IMR-90 (cell line): Measurements from ENCODE around the gene PPP1R16B. TPM values are rescaled to one million over a fixed set of nuclear protein-coding genes. Genes with fewer than 3 reads are reported as not detected.

Experiments used
- ATAC-seq: fragments of 200-7000 bp; cut with Tn5 transposase; 2 replicates; pipeline ENCODE4 v1.9.1; 2020; ENCODE audit warnings: low read depth, mild to moderate bottlenecking, moderate library complexity
- BruUV-seq: library from RNA; stranded (reverse); fragments of 400-500 nt; replicated peaks from 2 replicates; lab custom pipeline; 2021; lab: Mats Ljungman, UMichigan
- CTCF ChIA-PET: fragments of 300-600 bp; formaldehyde crosslinking; extraction: SDS; loops from one replicate; lab custom pipeline; 2021; ENCODE audit warnings: antibody characterized with exemption; lab: Yijun Ruan, JAX
- POLR2A ChIA-PET: fragments of 300-600 bp; sonication (Branson Sonifier 250); formaldehyde crosslinking; loops from one replicate; lab custom pipeline; 2022; ENCODE audit warnings: antibody characterized with exemption; ENCODE audit not compliant: unreplicated experiment; lab: Charles Lee
- DNase-seq: peaks from one replicate; pipeline ENCODE4 v3.0.0; 2013
- H2AFZ ChIP-seq: replicated peaks from 2 replicates; pipeline ENCODE3; 2013; ENCODE audit warnings: low read length, mild to moderate bottlenecking; ENCODE audit not compliant: poor library complexity
- H2AK5ac ChIP-seq: 2 replicates; pipeline ENCODE4 v1.6.1; 2013; ENCODE audit warnings: low read depth, low read length, inconsistent platforms
- H2AK9ac ChIP-seq: replicated peaks from 2 replicates; pipeline ENCODE3; 2013; ENCODE audit warnings: mild to moderate bottlenecking, low read depth, low read length, moderate library complexity; ENCODE audit not compliant: poor library complexity
- H2BK120ac ChIP-seq: 2 replicates; pipeline ENCODE4 v1.6.1; 2013; ENCODE audit warnings: low read depth, low read length, inconsistent platforms
- H2BK15ac ChIP-seq: 3 replicates; pipeline ENCODE4 v1.6.1; 2013; ENCODE audit warnings: low read depth, low read length, inconsistent platforms
- H2BK20ac ChIP-seq: 2 replicates; pipeline ENCODE4 v1.6.1; 2013; ENCODE audit warnings: low read depth, mild to moderate bottlenecking, inconsistent platforms, low read length, moderate library complexity
- H2BK5ac ChIP-seq: 2 replicates; pipeline ENCODE4 v1.6.1; 2013; ENCODE audit warnings: mild to moderate bottlenecking, low read depth, low read length, inconsistent platforms; ENCODE audit not compliant: poor library complexity, severe bottlenecking
- H3K14ac ChIP-seq: replicated peaks from 2 replicates; pipeline ENCODE4 v1.6.1; 2013; ENCODE audit warnings: low read depth, low read length, inconsistent platforms
- H3K18ac ChIP-seq: 2 replicates; pipeline ENCODE4 v1.6.1; 2013; ENCODE audit warnings: low read depth, low read length, control low read depth
- H3K23ac ChIP-seq: 2 replicates; pipeline ENCODE4 v1.6.1; 2013; ENCODE audit warnings: low read depth, low read length, inconsistent platforms
- H3K27ac ChIP-seq: 2 replicates; pipeline ENCODE4 v1.5.1; 2013; ENCODE audit warnings: mild to moderate bottlenecking, control low read depth, low read length; ENCODE audit not compliant: insufficient read depth
- H3K27me3 ChIP-seq: 2 replicates; pipeline ENCODE4 v1.6.1; 2013; ENCODE audit warnings: low read length; ENCODE audit not compliant: control insufficient read depth, insufficient read depth
- H3K36me3 ChIP-seq: 2 replicates; pipeline ENCODE4 v1.6.1; 2013; ENCODE audit warnings: low read length, mixed read lengths; ENCODE audit not compliant: control insufficient read depth, insufficient read depth
- H3K4ac ChIP-seq: 2 replicates; pipeline ENCODE4 v1.6.1; 2013; ENCODE audit warnings: low read depth, low read length, inconsistent platforms
- H3K4me1 ChIP-seq: 2 replicates; pipeline ENCODE4 v1.6.1; 2013; ENCODE audit warnings: low read length, mixed read lengths; ENCODE audit not compliant: control insufficient read depth, insufficient read depth
- H3K4me2 ChIP-seq: 2 replicates; pipeline ENCODE4 v1.6.1; 2013; ENCODE audit warnings: low read depth, mild to moderate bottlenecking, control low read depth, low read length, moderate library complexity
- H3K4me3 ChIP-seq: 2 replicates; pipeline ENCODE4 v1.5.1; 2013; ENCODE audit warnings: low read depth, mild to moderate bottlenecking, control low read depth, low read length, moderate library complexity; ENCODE audit not compliant: insufficient read depth
- H3K56ac ChIP-seq: 2 replicates; pipeline ENCODE4 v1.6.1; 2013; ENCODE audit warnings: low read length, inconsistent platforms; ENCODE audit not compliant: insufficient read depth; ENCODE audit errors: extremely low read depth
- H3K79me1 ChIP-seq, 2 experiments: 2 replicates each; pipeline ENCODE4 v1.6.1; 2013; ENCODE audit warnings: low read length in 2 of 2, inconsistent platforms in 1 of 2, low read depth in 1 of 2
- H3K9ac ChIP-seq: 2 replicates; pipeline ENCODE4 v1.6.1; 2013; ENCODE audit warnings: low read depth, low read length, control low read depth
- H3K9me1 ChIP-seq: 2 replicates; pipeline ENCODE4 v1.6.1; 2013; ENCODE audit warnings: low read length, inconsistent platforms; ENCODE audit not compliant: insufficient read depth
- H3K9me3 ChIP-seq: 2 replicates; pipeline ENCODE4 v1.6.1; 2013; ENCODE audit warnings: low read length; ENCODE audit not compliant: control insufficient read depth, insufficient read depth
- H4K20me1 ChIP-seq: 2 replicates; pipeline ENCODE4 v1.6.1; 2013; ENCODE audit warnings: low read length, inconsistent platforms; ENCODE audit not compliant: insufficient read depth
- H4K5ac ChIP-seq: 2 replicates; pipeline ENCODE4 v1.6.1; 2013; ENCODE audit warnings: mild to moderate bottlenecking, low read depth, low read length, control low read depth
- H4K8ac ChIP-seq, 2 experiments: 2 replicates each; pipeline ENCODE4 v1.6.1; 2013; ENCODE audit warnings: low read depth in 2 of 2, low read length in 2 of 2, control low read depth in 1 of 2, inconsistent platforms in 1 of 2
- H4K91ac ChIP-seq: 2 replicates; pipeline ENCODE4 v1.6.1; 2013; ENCODE audit warnings: low read depth, low read length, inconsistent platforms; ENCODE audit not compliant: insufficient read depth
- BHLHE40 ChIP-seq: fragments of 150-350 bp; IDR thresholded peaks from 2 replicates; pipeline ENCODE4 v1.6.1; 2016; ENCODE audit warnings: mild to moderate bottlenecking, low read depth, low read length
- CEBPB ChIP-seq: IDR thresholded peaks from 2 replicates; pipeline ENCODE4 v1.6.1; 2012; ENCODE audit warnings: low read depth, low read length, improper control_type of control experiment
- CHD1 ChIP-seq: IDR thresholded peaks from 2 replicates; pipeline ENCODE4 v1.6.1; 2012; ENCODE audit warnings: low read depth, low read length, improper control_type of control experiment
- FOS ChIP-seq: fragments of 150-350 bp; IDR thresholded peaks from 2 replicates; pipeline ENCODE4 v1.6.1; 2016; ENCODE audit warnings: low read depth, low read length
- MAFK ChIP-seq: IDR thresholded peaks from 2 replicates; pipeline ENCODE4 v1.6.1; 2012; ENCODE audit warnings: low read depth, low read length, improper control_type of control experiment
- MAZ ChIP-seq: IDR thresholded peaks from 2 replicates; pipeline ENCODE4 v1.6.1; 2012; ENCODE audit warnings: low read depth, mild to moderate bottlenecking, low read length, improper control_type of control experiment, moderate library complexity, borderline replicate concordance
- MXI1 ChIP-seq: IDR thresholded peaks from 2 replicates; pipeline ENCODE4 v1.6.1; 2012; ENCODE audit warnings: low read depth, mild to moderate bottlenecking, low read length, moderate library complexity, borderline replicate concordance
- NFE2L2 ChIP-seq: fragments of 150-350 bp; IDR thresholded peaks from 2 replicates; pipeline ENCODE4 v1.6.1; 2016; ENCODE audit warnings: low read depth, mild to moderate bottlenecking, low read length
- POLR2A ChIP-seq: IDR thresholded peaks from 2 replicates; pipeline ENCODE4 v1.6.1; 2012; ENCODE audit warnings: mild to moderate bottlenecking, low read depth, low read length
- RAD21 ChIP-seq: IDR thresholded peaks from 2 replicates; pipeline ENCODE4 v1.6.1; 2012; ENCODE audit warnings: low read length, improper control_type of control experiment
- RCOR1 ChIP-seq: IDR thresholded peaks from 2 replicates; pipeline ENCODE4 v1.6.1; 2012; ENCODE audit warnings: mild to moderate bottlenecking, low read length, improper control_type of control experiment; ENCODE audit not compliant: insufficient replicate concordance
- RFX5 ChIP-seq: IDR thresholded peaks from 2 replicates; pipeline ENCODE4 v1.8.0; 2012; ENCODE audit warnings: low read depth, mild to moderate bottlenecking, low read length, moderate library complexity
- SMC3 ChIP-seq: fragments of 150-350 bp; IDR thresholded peaks from 2 replicates; pipeline ENCODE4 v1.6.1; 2016; ENCODE audit warnings: low read depth, mild to moderate bottlenecking, antibody characterized with exemption, low read length, moderate library complexity
- WGBS, 2 experiments: methylation state at CpG; one replicate each; pipeline versions ENCODE4 v1.1.5 to v1.1.7; 2013; ENCODE audit warnings: missing lambda C conversion rate in 2 of 2; ENCODE audit not compliant: insufficient read length in 1 of 2; ENCODE audit errors: extremely low coverage in 2 of 2; 5-methylcytosine and 5-hydroxymethylcytosine counted together
- dilution Hi-C: fragments of 300-500 bp; cut with HindIII; formaldehyde crosslinking; loops from one replicate; pipeline ENCODE4 v1.14.3; 2018; ENCODE audit warnings: low sequenced_read_pairs; ENCODE audit not compliant: unreplicated experiment
- in situ Hi-C: fragments of 300-500 bp; cut with MboI; formaldehyde crosslinking; loops from 3 replicates; pipeline ENCODE4 v1.14.3; 2019; ENCODE audit warnings: low sequenced_read_pairs, inconsistent platforms, mixed read lengths
- intact Hi-C: fragments of 100-400 bp; cut with micrococcal nuclease; formaldehyde crosslinking; loops from 2 replicates; pipeline ENCODE4 v1.10.0; 2022
- polyA plus RNA-seq, 3 experiments: library from polyadenylated mRNA; depleted of rRNA; stranded (reverse); fragments of >200 nt; gene quantifications; 2 replicates each; pipeline ENCODE4 v1.2.3, GENCODE V29; 2012; ENCODE audit warnings: low replicate concordance in 1 of 3
- total RNA-seq: library from RNA; depleted of rRNA; stranded (reverse); fragments of >200 nt; gene quantifications from 2 replicates; pipeline ENCODE4 v1.2.3, GENCODE V29; 2012
- TF ChIP-seq, protein P1 (sequence below): fragments of 150-350 bp; IDR thresholded peaks from 2 replicates; pipeline ENCODE4 v1.6.1; 2016; ENCODE audit warnings: low read depth, mild to moderate bottlenecking, low read length, moderate library complexity, borderline replicate concordance
- TF ChIP-seq, protein P2 (sequence below): conservative IDR thresholded peaks from 2 replicates; pipeline ENCODE4 v1.5.1; 2012; ENCODE audit warnings: mild to moderate bottlenecking, low read depth, low read length, improper control_type of control experiment
- TF ChIP-seq, protein P3 (sequence below): fragments of 150-350 bp; IDR thresholded peaks from 2 replicates; pipeline ENCODE4 v1.6.1; 2017; ENCODE audit warnings: mild to moderate bottlenecking, antibody characterized with exemption, low read length, low read depth

The PPP1R16B gene
- total and polyA plus RNA-seq, 2 of the 4 experiments (the other 2 are of a cell fraction): not detected

DNA sequence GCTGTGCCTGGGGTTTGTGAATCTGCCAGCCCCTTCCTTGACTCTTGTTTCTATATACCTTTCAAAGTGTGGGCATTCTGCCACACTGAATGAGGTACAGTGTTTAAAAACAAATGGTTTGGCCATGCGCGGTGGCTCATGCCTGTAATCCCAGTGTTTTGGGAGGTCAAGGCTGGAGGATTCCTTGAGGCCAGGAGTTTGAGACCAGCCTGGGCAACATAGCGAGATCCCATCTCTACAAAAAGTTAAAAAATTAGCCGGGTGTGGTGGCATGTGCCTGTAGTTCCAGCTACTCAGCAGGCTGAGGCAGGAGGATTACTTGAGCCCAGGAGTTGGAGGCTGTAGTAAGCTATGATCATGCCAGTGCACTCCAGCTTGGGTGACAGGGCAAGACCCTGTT, 126.5 kb downstream of the PPP1R16B start:
- Histone ChIP-seq H3K36me3 (no peaks in the 10 kb centered on the region), H4K20me1 (peaks cover 11% of the 10 kb centered on the region; the same call in 1 of the 2 replicates), H2BK15ac (no peak overlapping the region), H3K18ac (no peak overlapping the region), H3K4me2 (no peak overlapping the region), H3K4ac (no peak overlapping the region), H4K5ac (peak overlapping the region; percentile 31; the same call in 1 of the 2 replicates), H2AK5ac (no peak overlapping the region), H2BK120ac (no peak overlapping the region), H3K27me3 (no peaks in the 10 kb centered on the region), H3K9me1 (peaks cover 19% of the 10 kb centered on the region), H2AFZ (peak overlapping the region; percentile 8), H2BK5ac (no peak overlapping the region), H3K9me3 (no peaks in the 10 kb centered on the region), H2AK9ac (no peak overlapping the region), H4K8ac (peak overlapping the region in 1 of 2 experiments; percentile 78; a peak in 2 of 4 replicates), H3K27ac (peak overlapping the region; percentile 6; the same call in 1 of the 2 replicates), H3K4me1 (peaks cover 13% of the 10 kb centered on the region), H3K9ac (no peak overlapping the region), H4K91ac (no peak overlapping the region), H3K23ac (no peak overlapping the region), H3K4me3 (no peak overlapping the region), H3K14ac (no peak overlapping the region), H2BK20ac (no peak overlapping the region), H3K79me1 (peaks cover 20 to 57% of the 10 kb centered on the region in 2 experiments), H3K56ac (no peak overlapping the region)
- intact Hi-C loops (no loop called here), in situ Hi-C loops (no loop called here), dilution Hi-C loops (no loop called here)
- ATAC-seq (no peak), DNase-seq (no peak)
- no TSS peak for BruUV-seq
- ChIA-PET CTCF (interaction anchor here (1.1 kb wide), 1 partner anchor 31 kb away, joined by 3 read pairs; the partner anchor contains the start of gene DHX35), POLR2A (interaction anchor here (0.8 kb wide), 1 partner anchor 9 kb away, joined by 3 read pairs; no protein-coding TSS in a partner anchor)
- TF ChIP-seq MXI1 (no peak), MAZ (no peak), SMC3 (no peak), CHD1 (no peak), CEBPB (no peak), MAFK (no peak), RFX5 (no peak), RCOR1 (no peak), BHLHE40 (no peak), NFE2L2 (no peak), POLR2A (no peak), RAD21 (no peak), FOS (no peak)
- TF ChIP-seq, protein P1, sequence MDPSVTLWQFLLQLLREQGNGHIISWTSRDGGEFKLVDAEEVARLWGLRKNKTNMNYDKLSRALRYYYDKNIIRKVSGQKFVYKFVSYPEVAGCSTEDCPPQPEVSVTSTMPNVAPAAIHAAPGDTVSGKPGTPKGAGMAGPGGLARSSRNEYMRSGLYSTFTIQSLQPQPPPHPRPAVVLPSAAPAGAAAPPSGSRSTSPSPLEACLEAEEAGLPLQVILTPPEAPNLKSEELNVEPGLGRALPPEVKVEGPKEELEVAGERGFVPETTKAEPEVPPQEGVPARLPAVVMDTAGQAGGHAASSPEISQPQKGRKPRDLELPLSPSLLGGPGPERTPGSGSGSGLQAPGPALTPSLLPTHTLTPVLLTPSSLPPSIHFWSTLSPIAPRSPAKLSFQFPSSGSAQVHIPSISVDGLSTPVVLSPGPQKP: no peak
- TF ChIP-seq, protein P2, sequence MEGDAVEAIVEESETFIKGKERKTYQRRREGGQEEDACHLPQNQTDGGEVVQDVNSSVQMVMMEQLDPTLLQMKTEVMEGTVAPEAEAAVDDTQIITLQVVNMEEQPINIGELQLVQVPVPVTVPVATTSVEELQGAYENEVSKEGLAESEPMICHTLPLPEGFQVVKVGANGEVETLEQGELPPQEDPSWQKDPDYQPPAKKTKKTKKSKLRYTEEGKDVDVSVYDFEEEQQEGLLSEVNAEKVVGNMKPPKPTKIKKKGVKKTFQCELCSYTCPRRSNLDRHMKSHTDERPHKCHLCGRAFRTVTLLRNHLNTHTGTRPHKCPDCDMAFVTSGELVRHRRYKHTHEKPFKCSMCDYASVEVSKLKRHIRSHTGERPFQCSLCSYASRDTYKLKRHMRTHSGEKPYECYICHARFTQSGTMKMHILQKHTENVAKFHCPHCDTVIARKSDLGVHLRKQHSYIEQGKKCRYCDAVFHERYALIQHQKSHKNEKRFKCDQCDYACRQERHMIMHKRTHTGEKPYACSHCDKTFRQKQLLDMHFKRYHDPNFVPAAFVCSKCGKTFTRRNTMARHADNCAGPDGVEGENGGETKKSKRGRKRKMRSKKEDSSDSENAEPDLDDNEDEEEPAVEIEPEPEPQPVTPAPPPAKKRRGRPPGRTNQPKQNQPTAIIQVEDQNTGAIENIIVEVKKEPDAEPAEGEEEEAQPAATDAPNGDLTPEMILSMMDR: no peak
- TF ChIP-seq, protein P3, sequence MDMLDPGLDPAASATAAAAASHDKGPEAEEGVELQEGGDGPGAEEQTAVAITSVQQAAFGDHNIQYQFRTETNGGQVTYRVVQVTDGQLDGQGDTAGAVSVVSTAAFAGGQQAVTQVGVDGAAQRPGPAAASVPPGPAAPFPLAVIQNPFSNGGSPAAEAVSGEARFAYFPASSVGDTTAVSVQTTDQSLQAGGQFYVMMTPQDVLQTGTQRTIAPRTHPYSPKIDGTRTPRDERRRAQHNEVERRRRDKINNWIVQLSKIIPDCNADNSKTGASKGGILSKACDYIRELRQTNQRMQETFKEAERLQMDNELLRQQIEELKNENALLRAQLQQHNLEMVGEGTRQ: no peak
- WGBS, 2 experiments: no CpG with 5 or more reads among the region's 4 CpGs
